GM19438 (cell line): ENCODE measurements around the gene SELENOO.

ENCODE experiments used
- ATAC-seq: cut with Tn5 transposase; IDR thresholded peaks from one replicate; pipeline ENCODE4 v1.9.1; 2021; ENCODE audit warnings: low read depth; ENCODE audit not compliant: unreplicated experiment

The SELENOO gene

DNA sequence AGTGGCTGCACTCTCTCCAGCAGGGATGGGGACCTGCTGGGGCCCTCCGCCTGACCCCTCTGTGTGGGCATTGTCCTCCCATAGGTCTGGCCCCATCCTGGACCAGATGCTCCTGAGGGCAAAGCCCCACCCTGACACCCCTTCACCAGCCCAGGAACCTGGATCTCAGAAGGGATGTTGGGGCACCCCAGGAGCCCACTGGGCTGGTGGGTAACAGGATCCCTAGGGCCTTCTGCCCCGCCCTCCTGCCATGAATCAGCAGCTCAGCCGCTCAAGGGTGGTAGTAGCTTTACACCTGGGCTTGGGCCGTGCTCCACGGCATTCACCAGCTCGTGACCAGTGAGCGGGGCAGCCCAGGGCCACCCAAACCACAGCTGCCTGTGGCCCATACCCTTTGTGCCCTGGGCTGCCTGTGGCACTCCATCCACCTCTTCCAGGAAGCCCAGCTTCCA, 61.7 kb downstream of the SELENOO start:
- no peak for ATAC-seq

DNA sequence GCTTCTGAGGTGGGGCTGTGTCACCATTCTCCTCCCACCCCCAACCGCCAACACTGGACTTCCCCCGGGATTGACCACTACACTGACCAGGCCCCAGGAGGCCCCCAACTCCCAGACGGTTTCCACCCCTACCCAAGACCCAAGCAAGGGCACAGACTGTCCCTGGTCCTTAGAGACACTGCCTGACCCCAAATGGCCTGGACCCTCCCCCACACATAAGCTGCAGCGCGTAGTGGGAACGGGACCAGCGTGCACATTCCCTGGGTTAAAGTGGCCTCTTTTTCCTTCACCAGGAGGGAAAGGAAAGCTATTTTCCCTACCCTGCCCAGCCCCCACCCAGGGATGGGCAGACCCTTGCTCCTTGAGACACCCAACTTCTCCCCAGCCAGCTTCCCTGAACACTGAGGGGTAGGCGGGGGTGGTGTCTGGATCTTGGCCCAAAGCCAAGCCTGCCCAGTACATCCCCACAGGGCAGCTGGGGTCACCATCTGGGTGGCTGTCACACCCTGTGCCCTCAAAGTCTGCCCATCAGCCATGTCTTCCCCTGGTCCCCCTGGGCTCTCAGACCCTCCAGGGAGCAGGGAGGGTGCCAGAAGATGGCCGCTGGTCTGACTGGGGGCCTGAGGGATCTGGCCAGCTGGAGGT, 62.3 kb downstream of the SELENOO start:
- ATAC-seq, result no peak

DNA sequence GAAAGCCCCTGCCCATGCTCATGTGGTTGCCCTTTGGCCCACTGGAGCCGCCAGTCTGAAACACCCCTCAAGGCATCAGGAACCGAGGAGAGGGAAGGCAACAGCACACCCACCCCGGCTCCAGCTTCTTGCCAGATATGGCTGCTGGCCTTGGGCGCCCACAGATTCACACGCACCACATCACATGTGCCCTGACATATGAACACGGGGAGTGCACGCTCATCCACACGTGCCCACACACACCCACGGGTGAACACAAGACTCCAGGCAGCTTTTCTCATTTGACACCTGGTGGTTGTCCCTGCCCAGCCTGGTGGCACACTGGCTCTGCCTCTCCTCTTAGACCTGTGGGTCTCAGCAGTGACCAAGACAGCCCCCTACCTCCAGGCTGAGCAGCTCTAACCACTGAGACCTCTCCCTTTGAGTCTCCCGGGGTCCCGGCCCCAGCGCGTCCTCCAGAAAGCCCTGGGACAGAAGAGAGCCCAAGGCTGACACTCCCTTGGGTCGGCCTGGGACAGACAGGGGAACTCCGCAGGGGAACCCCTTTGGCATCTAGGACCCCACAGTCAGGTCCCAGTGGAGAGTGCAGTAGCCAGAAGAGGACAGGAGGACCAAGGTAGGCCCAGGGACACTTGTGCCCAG, 63.4 kb downstream of the SELENOO start:
- no peak for ATAC-seq

DNA sequence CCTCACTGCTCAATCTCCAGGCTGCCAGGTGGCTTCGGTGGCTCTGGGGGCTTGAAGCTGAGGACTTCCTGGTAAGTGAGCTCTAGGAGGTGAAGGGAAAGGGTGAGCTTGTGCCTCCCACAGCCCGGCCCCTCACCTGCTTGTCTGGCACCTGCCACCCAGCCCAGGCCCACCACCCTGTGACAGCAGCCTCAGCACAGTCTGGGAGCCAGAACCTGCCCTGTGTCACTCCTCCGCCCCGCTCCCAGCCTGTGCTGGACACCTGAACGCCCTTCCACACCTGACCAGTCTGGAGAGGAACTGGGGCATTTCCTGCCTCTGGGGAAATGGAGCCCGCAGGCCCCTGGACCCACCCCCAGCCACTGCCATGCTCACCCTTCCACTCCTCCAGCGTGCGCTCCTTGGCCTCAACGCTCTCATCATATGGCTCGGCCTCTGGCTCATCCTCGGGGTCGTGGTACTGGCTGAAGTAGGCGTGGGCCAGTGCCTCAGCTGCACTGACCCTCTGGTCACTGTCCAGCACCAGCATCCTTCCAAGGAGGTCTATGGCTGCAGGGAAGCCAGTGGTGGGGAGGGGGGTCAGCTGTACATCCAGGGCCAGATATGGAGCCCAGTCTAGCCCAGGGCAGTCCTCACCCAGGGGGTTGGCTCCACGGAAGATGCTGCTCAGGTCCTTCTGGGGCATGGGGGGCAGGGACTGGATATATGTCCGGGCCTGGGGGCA, 64.3 kb downstream of the SELENOO start:
- no peak for ATAC-seq

DNA sequence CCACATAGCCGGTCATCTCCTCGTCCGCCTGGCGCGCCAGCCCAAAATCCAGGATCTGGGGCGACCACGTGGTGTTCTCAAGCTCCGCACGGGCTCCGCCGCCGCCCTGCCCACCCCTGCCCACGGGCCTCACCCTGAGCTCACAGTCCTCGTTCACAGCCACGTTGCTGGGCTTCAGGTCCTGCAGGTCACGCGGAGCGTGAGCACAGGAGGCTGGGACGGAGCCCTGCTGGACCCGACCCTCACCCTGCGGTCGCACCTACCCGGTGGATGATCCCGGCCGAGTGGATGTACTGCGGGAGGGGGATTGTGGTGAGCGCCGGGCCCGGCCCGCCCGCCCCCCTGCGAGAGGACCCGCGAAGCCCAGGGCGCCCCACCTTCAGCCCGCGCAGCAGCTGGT, 66.2 kb downstream of the SELENOO start:
- ATAC-seq, result no peak
